HepG2 (cell line): ENCODE data around the gene AHNAK. TPM values are rescaled to one million over a fixed set of nuclear protein-coding genes. Genes with fewer than 3 reads are reported as not detected.

Source experiments
- IKZF1 ChIP-seq: fragments of 450-650 bp; IDR thresholded peaks from 2 replicates; pipeline ENCODE4 v1.7.1; 2016
- JUN ChIP-seq: sonication (generic); formaldehyde crosslinking; IDR thresholded peaks from 2 replicates; pipeline ENCODE4 v1.4.0; 2020; ENCODE audit warnings: mild to moderate bottlenecking, missing genetic modification reagents
- KIAA2018 ChIP-seq: sonication (generic); formaldehyde crosslinking; IDR thresholded peaks from 2 replicates; pipeline ENCODE4 v1.5.0; 2020; ENCODE audit warnings: mild to moderate bottlenecking, missing genetic modification reagents, borderline replicate concordance
- MBD4 ChIP-seq: IDR thresholded peaks from 2 replicates; pipeline ENCODE4 v1.6.1; 2012; ENCODE audit warnings: low read length, inconsistent platforms, borderline replicate concordance
- NRL ChIP-seq: sonication (generic); formaldehyde crosslinking; IDR thresholded peaks from 2 replicates; pipeline ENCODE4 v1.5.0; 2020; ENCODE audit warnings: missing genetic modification reagents, mild to moderate bottlenecking, moderate library complexity, borderline replicate concordance
- PAF1 ChIP-seq: IDR thresholded peaks from 2 replicates; pipeline ENCODE4 v1.6.1; 2016; ENCODE audit warnings: missing genetic modification reagents, missing compliant biosample characterization
- PCBP1 ChIP-seq: fragments of 200-400 bp; formaldehyde crosslinking; IDR thresholded peaks from 2 replicates; pipeline ENCODE4 v1.6.1; 2017; ENCODE audit warnings: mild to moderate bottlenecking, low read depth, low read length, borderline replicate concordance
- SALL2 ChIP-seq: sonication (generic); formaldehyde crosslinking; IDR thresholded peaks from 2 replicates; pipeline ENCODE4 v1.8.1; 2023; ENCODE audit warnings: mild to moderate bottlenecking, missing genetic modification reagents, inconsistent platforms
- ZFP62 ChIP-seq: sonication (generic); formaldehyde crosslinking; IDR thresholded peaks from 2 replicates; pipeline ENCODE4 v1.4.0; 2020; ENCODE audit warnings: missing genetic modification reagents
- ZFP82 ChIP-seq: sonication (generic); formaldehyde crosslinking; IDR thresholded peaks from 2 replicates; pipeline ENCODE4 v1.5.1; 2020; ENCODE audit warnings: mild to moderate bottlenecking, missing genetic modification reagents, borderline replicate concordance
- ZFP91 ChIP-seq: sonication (generic); formaldehyde crosslinking; IDR thresholded peaks from 2 replicates; pipeline ENCODE4 v1.9.0; 2022; ENCODE audit warnings: missing genetic modification reagents, mild to moderate bottlenecking, borderline replicate concordance
- ZMYM3 ChIP-seq: sonication (generic); formaldehyde crosslinking; IDR thresholded peaks from 2 replicates; pipeline ENCODE4 v1.5.1; 2020; ENCODE audit warnings: mild to moderate bottlenecking, missing genetic modification reagents
- ZNF136 ChIP-seq: sonication (generic); formaldehyde crosslinking; IDR thresholded peaks from 2 replicates; pipeline ENCODE4 v1.8.1; 2022; ENCODE audit warnings: low read depth, mild to moderate bottlenecking, moderate library complexity, missing genetic modification reagents
- ZNF615 ChIP-seq: sonication (generic); formaldehyde crosslinking; IDR thresholded peaks from 2 replicates; pipeline ENCODE4 v1.5.0; 2020; ENCODE audit warnings: mild to moderate bottlenecking, missing genetic modification reagents, borderline replicate concordance
- polyA plus RNA-seq, 8 experiments: library from polyadenylated mRNA; depleted of rRNA in 3 of 8; stranded (reverse) in 7 of 8; unstranded in 1 of 8; fragments of >200 nt; fragmentation: Illumina TruSeq in 4 of 8; extraction: Trizol in 4 of 8; gene quantifications; 2 replicates each; pipeline versions ENCODE4 v1.2.1 to v1.2.3, GENCODE V29; 2011 to 2016; ENCODE audit warnings: low read depth in 4 of 8, missing spikeins in 1 of 8, mixed read lengths in 1 of 8; ENCODE audit not compliant: insufficient read depth in 1 of 8
- total RNA-seq, 5 experiments: library from RNA; depleted of rRNA; stranded (reverse); fragments of >200 nt; fragmentation: Illumina TruSeq; extraction: Trizol; gene quantifications; 2 replicates each; pipeline ENCODE4 v1.2.3, GENCODE V29; 2016; ENCODE audit warnings: low read depth in 1 of 5

Gene AHNAK
- total and polyA plus RNA-seq, 2 of the 13 experiments (the other 11 are each of a cell fraction or from before 2014, with no cell fraction given), result 23.4 to 25.0 TPM

GRCh38 chr11:62472063-62472884 is 74.3 kb downstream of the AHNAK start (continued):
- TF ChIP-seq ZMYM3 (CRISPR knock-in tag) (0 out of 2 replicates have a peak, but pooled peaks have one; percentile 17), PAF1 (CRISPR knock-in tag) (no peak), ZNF136 (no peak), JUN (CRISPR knock-in tag) (no peak), ZFP82 (no peak), MBD4 (no peak), PCBP1 (no peak), ZFP62 (no peak), ZNF615 (no peak), SALL2 (no peak), KIAA2018 (CRISPR knock-in tag) (no peak), NRL (0 out of 2 replicates have a peak, but pooled peaks have one; percentile 23), ZFP91 (no peak), IKZF1 (no peak)
